ENCODE measurements around the gene CDH11. TPM values are rescaled to one million over a fixed set of nuclear protein-coding genes. Genes with fewer than 3 reads are reported as not detected.

The CDH11 gene
- total RNA-seq, 2 experiments from 2014 or later: not detected

DNA sequence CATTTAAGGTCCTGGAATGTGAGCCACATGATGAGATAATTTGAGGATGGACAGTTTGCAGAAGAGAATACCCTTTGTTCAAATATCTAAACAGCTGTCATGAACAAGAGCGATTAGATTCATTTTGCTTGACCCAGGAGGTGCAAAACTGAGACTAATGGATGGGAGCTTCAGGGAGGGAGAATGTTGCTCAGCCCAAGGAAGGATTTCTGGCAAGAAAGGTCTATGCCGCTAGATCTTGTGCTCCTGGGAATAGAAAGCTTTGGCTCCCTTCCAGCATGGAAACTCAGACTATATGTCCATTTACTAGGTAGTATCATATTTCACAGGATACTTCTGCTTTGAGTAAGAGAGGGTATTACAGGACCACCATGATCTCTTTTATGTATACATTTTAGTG lies 14.8 kb upstream of the CDH11 start:
- ChIA-PET CTCF (no interaction called here), POLR2A (no interaction called here)
- TF ChIP-seq, protein P1, sequence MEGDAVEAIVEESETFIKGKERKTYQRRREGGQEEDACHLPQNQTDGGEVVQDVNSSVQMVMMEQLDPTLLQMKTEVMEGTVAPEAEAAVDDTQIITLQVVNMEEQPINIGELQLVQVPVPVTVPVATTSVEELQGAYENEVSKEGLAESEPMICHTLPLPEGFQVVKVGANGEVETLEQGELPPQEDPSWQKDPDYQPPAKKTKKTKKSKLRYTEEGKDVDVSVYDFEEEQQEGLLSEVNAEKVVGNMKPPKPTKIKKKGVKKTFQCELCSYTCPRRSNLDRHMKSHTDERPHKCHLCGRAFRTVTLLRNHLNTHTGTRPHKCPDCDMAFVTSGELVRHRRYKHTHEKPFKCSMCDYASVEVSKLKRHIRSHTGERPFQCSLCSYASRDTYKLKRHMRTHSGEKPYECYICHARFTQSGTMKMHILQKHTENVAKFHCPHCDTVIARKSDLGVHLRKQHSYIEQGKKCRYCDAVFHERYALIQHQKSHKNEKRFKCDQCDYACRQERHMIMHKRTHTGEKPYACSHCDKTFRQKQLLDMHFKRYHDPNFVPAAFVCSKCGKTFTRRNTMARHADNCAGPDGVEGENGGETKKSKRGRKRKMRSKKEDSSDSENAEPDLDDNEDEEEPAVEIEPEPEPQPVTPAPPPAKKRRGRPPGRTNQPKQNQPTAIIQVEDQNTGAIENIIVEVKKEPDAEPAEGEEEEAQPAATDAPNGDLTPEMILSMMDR (IDR thresholded peaks at IDR 0.05): no peak
- Histone ChIP-seq H3K27ac (ENCODE audit: low read depth in 1 of 2, low read length in 2 of 2) (no peak overlapping the region), H3K4me1 (ENCODE audit: insufficient read depth, low read length) (no peaks in the 10 kb centered on the region), H3K36me3 (ENCODE audit: insufficient read depth, low read length) (no peaks in the 10 kb centered on the region), H3K27me3 (ENCODE audit: control insufficient read depth in 1 of 2, insufficient read depth in 2 of 2, low read length in 2 of 2) (no peaks in the 10 kb centered on the region), H3K4me3 (ENCODE audit: low read length) (no peak overlapping the region), H3K9me3 (ENCODE audit: control insufficient read depth in 1 of 2, insufficient read depth in 1 of 2, low read length in 2 of 2) (peaks cover 0 to 10% of the 10 kb centered on the region in 2 experiments)
- intact Hi-C loops (cut with DNase I, micrococcal nuclease): no loop called here
- ATAC-seq (ENCODE audit: poor library complexity) (no peak), DNase-seq (no peak)
- H3K27ac Mint-ChIP-seq: no peak overlapping the region
- H3K27me3 Mint-ChIP-seq: no peaks in the 10 kb centered on the region
- H3K4me3 Mint-ChIP-seq: no peak overlapping the region
- H3K9me3 Mint-ChIP-seq: peaks cover 3% of the 10 kb centered on the region
- H3K4me1 Mint-ChIP-seq (ENCODE audit: low read depth): no peaks in the 10 kb centered on the region
- no peaks in the 10 kb centered on the region for H3K36me3 Mint-ChIP-seq (ENCODE audit: low read depth)

DNA sequence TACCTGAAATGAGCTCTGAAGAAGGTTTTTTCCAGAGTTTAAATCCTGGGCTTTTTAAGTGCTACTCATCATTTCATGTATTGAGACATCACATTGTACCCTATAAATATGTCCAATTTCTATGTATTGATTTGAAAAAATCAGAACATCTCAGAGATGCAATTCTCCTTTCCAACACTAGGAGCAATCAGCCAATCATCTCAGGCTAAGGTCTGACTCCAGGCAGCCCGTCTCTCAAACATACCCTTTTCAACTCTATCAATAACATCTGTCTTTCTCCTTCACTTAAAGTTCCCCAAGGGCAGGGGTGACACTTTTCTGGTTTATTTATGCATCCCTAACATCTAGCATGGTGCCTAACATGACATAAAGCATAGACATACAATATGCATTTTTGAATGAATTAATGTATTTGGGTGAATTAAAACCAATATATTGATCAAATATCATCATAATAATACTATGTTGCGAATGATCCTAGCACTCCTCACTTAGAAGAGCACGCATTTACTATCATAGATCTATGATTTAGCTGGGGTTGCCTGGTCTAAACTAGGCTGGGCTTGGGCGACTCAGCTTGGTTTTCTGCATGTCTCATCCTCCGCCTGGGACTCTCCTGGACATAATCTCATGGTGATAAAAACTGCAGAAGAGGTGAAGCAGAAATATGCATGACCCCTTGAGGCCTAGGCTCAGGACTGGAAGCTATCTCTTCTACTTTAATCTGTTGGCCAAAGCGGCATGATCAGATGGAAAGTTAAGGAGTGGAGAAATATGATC lies 5.2 kb upstream of the CDH11 start:
- intact Hi-C loops (cut with DNase I, micrococcal nuclease): no loop called here
- CTCF ChIA-PET: no interaction called here
- Histone ChIP-seq H3K4me3 (ENCODE audit: low read length) (no peak overlapping the region), H3K27ac (ENCODE audit: low read depth in 1 of 2, low read length in 2 of 2) (no peak overlapping the region), H3K9me3 (ENCODE audit: control insufficient read depth in 1 of 2, insufficient read depth in 1 of 2, low read length in 2 of 2) (peaks cover 0 to 20% of the 10 kb centered on the region in 2 experiments), H3K27me3 (ENCODE audit: control insufficient read depth in 1 of 2, insufficient read depth in 2 of 2, low read length in 2 of 2) (peaks cover 15 to 19% of the 10 kb centered on the region in 2 experiments), H3K4me1 (ENCODE audit: insufficient read depth, low read length) (no peaks in the 10 kb centered on the region), H3K36me3 (ENCODE audit: insufficient read depth, low read length) (no peaks in the 10 kb centered on the region)
- ATAC-seq (ENCODE audit: poor library complexity): no peak
- no peaks in the 10 kb centered on the region for H3K4me1 Mint-ChIP-seq (ENCODE audit: low read depth)
- H3K27me3 Mint-ChIP-seq: peaks cover 18% of the 10 kb centered on the region
- POLR2A ChIA-PET: no interaction called here
- H3K36me3 Mint-ChIP-seq (ENCODE audit: low read depth): no peaks in the 10 kb centered on the region
- peaks cover 2% of the 10 kb centered on the region for H3K9me3 Mint-ChIP-seq
- DNase-seq: no peak
- no peak overlapping the region for H3K4me3 Mint-ChIP-seq
- TF ChIP-seq, protein P1 (IDR thresholded peaks at IDR 0.05): no peak
- H3K27ac Mint-ChIP-seq: no peak overlapping the region

DNA sequence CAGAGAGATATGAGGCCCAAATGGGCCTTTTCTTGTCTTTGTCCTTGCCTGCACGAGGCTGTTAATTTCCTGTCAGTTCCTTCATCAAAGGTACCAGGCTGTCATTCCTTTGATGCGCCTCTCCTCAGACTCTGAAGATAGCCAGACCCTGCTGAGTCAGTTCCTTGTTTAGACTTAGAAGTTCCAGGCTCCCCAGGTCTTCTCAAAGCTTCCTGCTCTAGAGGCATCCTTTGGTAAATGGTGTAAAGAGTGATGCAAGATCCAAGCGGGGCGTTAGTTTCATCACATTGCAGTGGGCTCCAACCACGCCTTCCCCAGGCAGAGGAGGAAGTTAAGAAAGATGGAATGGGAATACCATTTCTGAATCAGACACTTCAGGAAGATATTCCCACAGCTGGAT lies 4.0 kb upstream of the CDH11 start:
- no peak for DNase-seq
- intact Hi-C loops (cut with DNase I, micrococcal nuclease): no loop called here
- Histone ChIP-seq H3K27ac (ENCODE audit: low read depth in 1 of 2, low read length in 2 of 2) (no peak overlapping the region), H3K27me3 (ENCODE audit: control insufficient read depth in 1 of 2, insufficient read depth in 2 of 2, low read length in 2 of 2) (peaks cover 23 to 24% of the 10 kb centered on the region in 2 experiments), H3K4me1 (ENCODE audit: insufficient read depth, low read length) (no peaks in the 10 kb centered on the region), H3K9me3 (ENCODE audit: control insufficient read depth in 1 of 2, insufficient read depth in 1 of 2, low read length in 2 of 2) (peaks cover 0 to 31% of the 10 kb centered on the region in 2 experiments), H3K4me3 (ENCODE audit: low read length) (no peak overlapping the region), H3K36me3 (ENCODE audit: insufficient read depth, low read length) (no peaks in the 10 kb centered on the region)
- no peak overlapping the region for H3K4me3 Mint-ChIP-seq
- H3K36me3 Mint-ChIP-seq (ENCODE audit: low read depth): no peaks in the 10 kb centered on the region
- no peaks in the 10 kb centered on the region for H3K4me1 Mint-ChIP-seq (ENCODE audit: low read depth)
- H3K27ac Mint-ChIP-seq: no peak overlapping the region
- ChIA-PET POLR2A (no interaction called here), CTCF (no interaction called here)
- no peak for ATAC-seq (ENCODE audit: poor library complexity)
- TF ChIP-seq, protein P1 (IDR thresholded peaks at IDR 0.05): no peak
- peaks cover 18% of the 10 kb centered on the region for H3K27me3 Mint-ChIP-seq
- H3K9me3 Mint-ChIP-seq: peaks cover 2% of the 10 kb centered on the region

Measured in CD4-positive, alpha-beta T cell (primary cell).